Measurements from ENCODE around the gene TMPRSS9.
"Not testable (repeated sequence)": the region's sequence is repeated elsewhere in the genome, so short reads cannot be mapped to it uniquely, and the experiment has no call there.

TMPRSS9 gene

GRCh38 chr19:2341244-2341751, 18.8 kb upstream of the TMPRSS9 start:
- DNase-seq (ENCODE audit: low read depth in 2 of 2, low spot score in 1 of 2), result no peak

- no peak for DNase-seq (ENCODE audit: low read depth in 2 of 2, low spot score in 1 of 2)
These were observed 18.1 kb upstream of the TMPRSS9 start for GRCh38 chr19:2341982-2342381.

- no peak for DNase-seq (ENCODE audit: low read depth in 2 of 2, low spot score in 1 of 2)
These were observed 17.3 kb upstream of the TMPRSS9 start for GRCh38 chr19:2342656-2343288.

- DNase-seq (ENCODE audit: low read depth in 2 of 2, low spot score in 1 of 2), result no peak
These were observed 16.6 kb upstream of the TMPRSS9 start for GRCh38 chr19:2343289-2343982.

GRCh38 chr19:2344381-2344870, 15.6 kb upstream of the TMPRSS9 start:
- DNase-seq (ENCODE audit: low read depth in 2 of 2, low spot score in 1 of 2), result no peak

- no peak for DNase-seq (ENCODE audit: low read depth in 2 of 2, low spot score in 1 of 2)
These were observed 15.0 kb upstream of the TMPRSS9 start for GRCh38 chr19:2345076-2345475.

- DNase-seq (ENCODE audit: low read depth in 2 of 2, low spot score in 1 of 2), result no peak
These were observed 14.0 kb upstream of the TMPRSS9 start for GRCh38 chr19:2345794-2346663.

GRCh38 chr19:2349818-2350217, 10.2 kb upstream of the TMPRSS9 start:
- not testable (repeated sequence) for DNase-seq (ENCODE audit: low read depth in 2 of 2, low spot score in 1 of 2)

GRCh38 chr19:2350656-2351055, 9.4 kb upstream of the TMPRSS9 start:
- no peak for DNase-seq (ENCODE audit: low read depth in 2 of 2, low spot score in 1 of 2)

- no peak for DNase-seq (ENCODE audit: low read depth in 2 of 2, low spot score in 1 of 2)
These were observed 8.5 kb upstream of the TMPRSS9 start for GRCh38 chr19:2351591-2351990.

GRCh38 chr19:2352121-2352520, 7.9 kb upstream of the TMPRSS9 start:
- no peak for DNase-seq (ENCODE audit: low read depth in 2 of 2, low spot score in 1 of 2)

GRCh38 chr19:2353159-2353886, 6.7 kb upstream of the TMPRSS9 start:
- no peak for DNase-seq (ENCODE audit: low read depth in 2 of 2, low spot score in 1 of 2)

GRCh38 chr19:2353887-2354592, 6.0 kb upstream of the TMPRSS9 start:
- DNase-seq (ENCODE audit: low read depth in 2 of 2, low spot score in 1 of 2), result no peak

GRCh38 chr19:2354670-2355069, 5.4 kb upstream of the TMPRSS9 start:
- DNase-seq (ENCODE audit: low read depth in 2 of 2, low spot score in 1 of 2), result no peak

GRCh38 chr19:2355168-2356035, 4.7 kb upstream of the TMPRSS9 start:
- DNase-seq (ENCODE audit: low read depth in 2 of 2, low spot score in 1 of 2), result no peak

- no peak for DNase-seq (ENCODE audit: low read depth in 2 of 2, low spot score in 1 of 2)
These were observed 3.9 kb upstream of the TMPRSS9 start for GRCh38 chr19:2356036-2356646.

GRCh38 chr19:2357279-2358206, 2.5 kb upstream of the TMPRSS9 start:
- DNase-seq (ENCODE audit: low read depth in 2 of 2, low spot score in 1 of 2), result no peak
